ENCODE measurements around the gene MS4A18. TPM values are rescaled to one million over a fixed set of nuclear protein-coding genes. Genes with fewer than 3 reads are reported as not detected.
"Not testable (repeated sequence)": the region's sequence is repeated elsewhere in the genome, so short reads cannot be mapped to it uniquely, and the experiment has no call there.

MS4A18 gene
- total RNA-seq = not detected

DNA sequence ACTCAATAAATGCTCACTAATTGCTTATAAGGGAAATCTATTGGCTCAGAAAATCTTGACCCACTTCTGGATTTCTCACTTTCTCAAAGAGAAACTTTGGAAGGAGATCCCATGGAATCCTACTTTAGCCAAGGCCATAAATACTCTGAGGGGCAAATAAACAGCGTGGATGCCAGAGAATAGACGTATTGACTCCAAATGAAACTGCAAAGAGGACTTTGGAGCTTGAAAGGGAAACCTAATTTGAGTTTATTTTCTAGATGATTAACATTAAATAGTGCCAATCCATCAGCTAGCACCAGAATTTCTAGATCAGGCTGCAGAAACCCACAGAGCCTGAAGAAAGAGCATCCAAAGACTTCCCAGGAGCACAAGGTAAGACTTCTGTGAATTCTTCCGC lies at the start of gene MS4A18:
TSS of gene MS4A18 (plus strand) at position 301 of the 400 bp plus-strand sequence.
- H3K27me3 Mint-ChIP-seq = peaks cover 17% of the 10 kb centered on the region
- ATAC-seq = no peak
- CTCF ChIA-PET = interaction anchor here (1.0 kb wide), 1 partner anchor 23 kb away, joined by 3 read pairs; no protein-coding TSS in a partner anchor

DNA sequence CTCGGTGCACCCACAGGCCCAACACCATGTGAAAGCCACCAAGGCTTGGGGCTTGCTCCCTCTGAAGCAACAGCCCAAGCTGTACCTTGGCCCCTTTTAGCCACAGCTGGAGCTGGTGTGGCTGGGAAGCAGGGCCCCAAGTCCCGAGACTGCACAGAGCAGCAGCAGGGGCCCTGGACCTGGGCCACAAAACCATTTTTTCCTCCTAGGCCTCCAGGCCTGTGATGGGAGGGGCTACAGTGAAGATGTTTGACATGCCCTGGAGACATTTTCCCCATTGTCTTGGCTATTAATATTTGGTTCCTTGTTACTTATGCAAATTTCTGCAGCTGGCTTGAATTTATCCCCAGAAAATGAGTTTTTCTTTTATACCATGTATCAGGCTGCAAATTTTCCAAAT lies 46.3 kb upstream of the MS4A18 start:
- H3K27me3 Mint-ChIP-seq = peaks cover 16% of the 10 kb centered on the region
- POLR2A ChIA-PET; H3K36me3 Mint-ChIP-seq (ENCODE audit: low read depth): not testable (repeated sequence)

More for the DNA sequence above, at the start of gene MS4A18:
- no peaks in the 10 kb centered on the region for H3K4me1 Mint-ChIP-seq (ENCODE audit: low read depth)
- no peak within 1 kb of the TSS for H3K4me3 Mint-ChIP-seq
- no peaks in the 10 kb centered on the region for H3K36me3 Mint-ChIP-seq (ENCODE audit: low read depth)
- POLR2A ChIA-PET = no interaction called here
- H3K27ac Mint-ChIP-seq = no peak within 1 kb of the TSS
- TF ChIP-seq, protein P1, sequence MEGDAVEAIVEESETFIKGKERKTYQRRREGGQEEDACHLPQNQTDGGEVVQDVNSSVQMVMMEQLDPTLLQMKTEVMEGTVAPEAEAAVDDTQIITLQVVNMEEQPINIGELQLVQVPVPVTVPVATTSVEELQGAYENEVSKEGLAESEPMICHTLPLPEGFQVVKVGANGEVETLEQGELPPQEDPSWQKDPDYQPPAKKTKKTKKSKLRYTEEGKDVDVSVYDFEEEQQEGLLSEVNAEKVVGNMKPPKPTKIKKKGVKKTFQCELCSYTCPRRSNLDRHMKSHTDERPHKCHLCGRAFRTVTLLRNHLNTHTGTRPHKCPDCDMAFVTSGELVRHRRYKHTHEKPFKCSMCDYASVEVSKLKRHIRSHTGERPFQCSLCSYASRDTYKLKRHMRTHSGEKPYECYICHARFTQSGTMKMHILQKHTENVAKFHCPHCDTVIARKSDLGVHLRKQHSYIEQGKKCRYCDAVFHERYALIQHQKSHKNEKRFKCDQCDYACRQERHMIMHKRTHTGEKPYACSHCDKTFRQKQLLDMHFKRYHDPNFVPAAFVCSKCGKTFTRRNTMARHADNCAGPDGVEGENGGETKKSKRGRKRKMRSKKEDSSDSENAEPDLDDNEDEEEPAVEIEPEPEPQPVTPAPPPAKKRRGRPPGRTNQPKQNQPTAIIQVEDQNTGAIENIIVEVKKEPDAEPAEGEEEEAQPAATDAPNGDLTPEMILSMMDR (IDR thresholded peaks at IDR 0.05) = no peak
- intact Hi-C loops (cut with micrococcal nuclease) = no loop called here
- H3K9me3 Mint-ChIP-seq = no peaks in the 10 kb centered on the region
- no peak for DNase-seq

DNA sequence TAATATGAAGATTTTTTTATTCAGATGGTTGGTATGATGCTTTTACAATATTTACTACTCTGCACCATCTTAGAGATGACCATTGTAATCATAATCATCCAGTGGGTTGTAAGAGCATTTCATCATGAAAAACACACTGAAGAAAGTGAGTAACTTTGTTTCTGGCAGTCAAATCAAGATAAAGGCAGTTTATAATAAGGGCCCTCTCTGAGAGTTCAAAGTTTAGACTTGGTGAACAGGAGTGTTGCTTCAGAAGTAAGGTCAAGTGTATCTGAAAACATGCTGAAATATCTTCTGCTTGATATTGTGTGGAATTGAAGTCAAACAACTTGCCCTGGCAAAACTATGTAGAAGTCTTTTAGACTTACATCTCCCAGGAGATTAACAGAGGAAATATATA lies 44.6 kb upstream of the MS4A18 start:
- TF ChIP-seq, protein P1 (IDR thresholded peaks at IDR 0.05) = no peak
- no peak for ATAC-seq
- H3K27ac Mint-ChIP-seq = no peak overlapping the region
- H3K4me1 Mint-ChIP-seq (ENCODE audit: low read depth) = no peaks in the 10 kb centered on the region
- intact Hi-C loops (cut with micrococcal nuclease) = no loop called here
- peaks cover 12% of the 10 kb centered on the region for H3K27me3 Mint-ChIP-seq
- CTCF ChIA-PET = no interaction called here
- H3K4me3 Mint-ChIP-seq = no peak overlapping the region
- DNase-seq = no peak
- POLR2A ChIA-PET = no interaction called here
- H3K9me3 Mint-ChIP-seq = peaks cover 28% of the 10 kb centered on the region
- H3K36me3 Mint-ChIP-seq (ENCODE audit: low read depth) = peaks cover 7% of the 10 kb centered on the region

More for the DNA sequence above, 46.3 kb upstream of the MS4A18 start:
- H3K4me1 Mint-ChIP-seq (ENCODE audit: low read depth); H3K4me3 Mint-ChIP-seq; CTCF ChIA-PET; H3K27ac Mint-ChIP-seq; intact Hi-C loops (cut with micrococcal nuclease); DNase-seq; ATAC-seq: not testable (repeated sequence)
- H3K9me3 Mint-ChIP-seq = peaks cover 29% of the 10 kb centered on the region

DNA sequence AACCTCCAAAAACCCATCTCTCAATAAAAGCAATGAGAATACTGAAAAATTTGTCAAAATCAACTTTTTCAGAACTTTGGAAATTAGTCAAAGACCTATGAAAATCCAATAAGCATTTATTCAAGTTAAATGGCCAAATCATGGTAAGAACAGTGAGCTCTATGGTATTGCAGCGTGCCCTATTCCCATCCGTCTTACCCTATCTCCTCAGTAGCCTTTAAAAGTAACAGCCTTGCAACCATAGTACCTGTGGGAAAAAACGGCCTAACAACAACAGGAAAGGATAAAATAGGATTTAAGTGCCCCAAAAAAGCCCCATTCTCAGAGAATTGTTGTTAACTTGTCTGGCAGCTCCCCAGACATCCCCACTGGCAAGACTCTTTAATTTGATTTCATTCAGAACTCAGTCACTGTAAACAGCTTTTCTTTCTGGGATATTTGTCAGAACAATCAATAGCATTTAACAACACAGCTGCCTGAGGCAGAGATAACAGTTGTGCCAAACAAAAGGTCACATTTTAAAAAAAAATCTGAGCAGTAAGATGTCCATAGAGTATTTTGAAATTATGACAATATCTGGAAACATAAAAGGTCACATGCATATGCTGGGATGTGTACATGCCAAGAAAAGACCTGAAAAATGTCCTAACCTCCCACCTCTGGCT lies 43.9 kb upstream of the MS4A18 start:
- ATAC-seq = no peak
- ChIA-PET CTCF (no interaction called here), POLR2A (no interaction called here)
- no peak for DNase-seq
- TF ChIP-seq, protein P1 (IDR thresholded peaks at IDR 0.05) = no peak
- H3K27me3 Mint-ChIP-seq = peaks cover 12% of the 10 kb centered on the region
- H3K9me3 Mint-ChIP-seq = peaks cover 28% of the 10 kb centered on the region
- H3K27ac Mint-ChIP-seq = no peak overlapping the region
- no peaks in the 10 kb centered on the region for H3K4me1 Mint-ChIP-seq (ENCODE audit: low read depth)
- H3K36me3 Mint-ChIP-seq (ENCODE audit: low read depth) = peaks cover 7% of the 10 kb centered on the region
- H3K4me3 Mint-ChIP-seq = no peak overlapping the region
- intact Hi-C loops (cut with micrococcal nuclease) = no loop called here

DNA sequence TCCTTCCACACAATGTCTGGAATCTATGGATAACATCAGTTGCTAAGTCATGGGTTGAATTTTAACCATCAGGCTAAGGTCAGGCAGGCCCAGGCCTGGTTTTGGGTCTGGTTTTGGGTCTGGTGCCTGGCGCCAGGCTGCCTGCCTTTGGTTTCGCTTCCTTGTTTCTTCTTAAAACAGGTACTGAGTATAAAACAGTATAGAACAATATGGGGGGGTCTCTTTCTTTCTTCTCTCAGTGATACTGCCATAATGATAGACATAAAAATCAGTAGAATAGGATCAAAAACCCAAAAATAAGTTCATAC lies 40.0 kb upstream of the MS4A18 start:
- DNase-seq; CTCF ChIA-PET; H3K27ac Mint-ChIP-seq; ATAC-seq; intact Hi-C loops (cut with micrococcal nuclease); H3K4me1 Mint-ChIP-seq (ENCODE audit: low read depth); H3K9me3 Mint-ChIP-seq; POLR2A ChIA-PET; H3K4me3 Mint-ChIP-seq; H3K36me3 Mint-ChIP-seq (ENCODE audit: low read depth); H3K27me3 Mint-ChIP-seq: not testable (repeated sequence)

DNA sequence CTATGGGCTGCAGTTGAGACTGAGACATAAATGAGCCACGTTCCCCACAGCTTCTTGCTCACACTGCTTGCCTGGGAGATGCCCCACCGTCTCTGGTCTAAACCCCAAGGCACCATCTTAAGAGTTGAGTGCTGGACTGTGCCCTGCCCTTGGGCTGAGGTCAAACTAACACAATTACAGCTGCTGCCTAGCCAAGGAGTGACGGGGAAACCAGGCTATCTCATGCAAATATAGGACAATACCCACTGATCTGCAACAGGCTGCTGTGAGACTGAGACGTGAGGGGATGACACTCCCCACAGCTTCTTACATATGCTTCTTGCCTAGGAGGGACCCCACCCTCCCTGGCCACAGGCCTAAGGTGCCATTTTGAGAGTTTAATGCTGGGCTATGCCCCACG lies 32.9 kb upstream of the MS4A18 start:
- DNase-seq (no peak), ATAC-seq (no peak)
- Mint-ChIP-seq H3K4me3 (no peak overlapping the region), H3K36me3 (ENCODE audit: low read depth) (no peaks in the 10 kb centered on the region), H3K27ac (no peak overlapping the region), H3K9me3 (no peaks in the 10 kb centered on the region), H3K4me1 (ENCODE audit: low read depth) (no peaks in the 10 kb centered on the region), H3K27me3 (peaks cover 1% of the 10 kb centered on the region)
- ChIA-PET POLR2A (no interaction called here), CTCF (interaction anchor here (1.4 kb wide), 1 partner anchor 10 kb away, joined by 3 read pairs; no protein-coding TSS in a partner anchor)
- intact Hi-C loops (cut with micrococcal nuclease) = no loop called here
- TF ChIP-seq, protein P1 (IDR thresholded peaks at IDR 0.05) = no peak
